Naive thymus-derived CD4-positive, alpha-beta T cell (primary cell): Measurements from ENCODE around the gene ZMYM4. TPM values are rescaled to one million over a fixed set of nuclear protein-coding genes. Genes with fewer than 3 reads are reported as not detected.
A peak's percentile ranks its signal among the peaks of the same experiment; 100 is the strongest.
"Not testable (repeated sequence)": the region's sequence is repeated elsewhere in the genome, so short reads cannot be mapped to it uniquely, and the experiment has no call there.

Source experiments
- ATAC-seq: fragments of 150-1000 bp; cut with Tn5 transposase; 2 replicates; pipeline ENCODE4 v1.10.0; 2021; ENCODE audit warnings: mild to moderate bottlenecking, moderate library complexity
- CTCF ChIA-PET: fragments of 350-600 bp; sonication (Branson Sonifier 250); formaldehyde crosslinking; loops from one replicate; lab custom pipeline; 2021; ENCODE audit warnings: antibody characterized with exemption; lab: Charles Lee
- POLR2A ChIA-PET: fragments of 350-600 bp; sonication (Branson Sonifier 250); formaldehyde crosslinking; loops from one replicate; lab custom pipeline; 2021; ENCODE audit warnings: antibody characterized with exemption, inconsistent platforms; lab: Charles Lee
- DNase-seq, 9 donors: peaks; one replicate each; pipeline versions ENCODE4 v3.0.0 to v3.0.0-alpha.2; 2020 to 2022; ENCODE audit warnings: mixed read lengths in 1 of 9
- H3K27ac ChIP-seq: one replicate; pipeline ENCODE4 v1.7.0; 2013; ENCODE audit warnings: mild to moderate bottlenecking, low read depth, low read length, moderate library complexity
- H3K27me3 ChIP-seq, 2 donors: one replicate each; pipeline ENCODE4 v1.7.0; 2013; ENCODE audit warnings: low read length in 2 of 2, mild to moderate bottlenecking in 2 of 2, moderate library complexity in 2 of 2; ENCODE audit not compliant: control insufficient read depth in 2 of 2, insufficient read depth in 2 of 2
- H3K36me3 ChIP-seq, 3 experiments: 1 replicate in 2 of 3; 2 replicates in 1 of 3; pipeline ENCODE4 v1.7.0; 2013; ENCODE audit warnings: low read length in 3 of 3, mild to moderate bottlenecking in 3 of 3, moderate library complexity in 1 of 3; ENCODE audit not compliant: insufficient read depth in 3 of 3, control insufficient read depth in 2 of 3
- H3K4me1 ChIP-seq, 2 donors: one replicate each; pipeline ENCODE4 v1.7.0; 2013; ENCODE audit warnings: low read length in 2 of 2, mild to moderate bottlenecking in 2 of 2, moderate library complexity in 1 of 2; ENCODE audit not compliant: control insufficient read depth in 2 of 2, insufficient read depth in 2 of 2
- H3K4me3 ChIP-seq: 2 replicates; pipeline ENCODE4 v1.7.0; 2013; ENCODE audit warnings: mild to moderate bottlenecking, low read length
- H3K9me3 ChIP-seq, 3 experiments: 1 replicate in 2 of 3; 2 replicates in 1 of 3; pipeline ENCODE4 v1.7.0; 2013; ENCODE audit warnings: low read length in 3 of 3; ENCODE audit not compliant: control insufficient read depth in 2 of 3
- H3K27ac Mint-ChIP-seq, 9 donors: one replicate each; pipeline ENCODE4 v1.8.0; 2020 to 2022; ENCODE audit warnings: mixed read lengths in 9 of 9, mild to moderate bottlenecking in 8 of 9, moderate library complexity in 5 of 9, inconsistent platforms in 2 of 9
- H3K27me3 Mint-ChIP-seq, 5 donors: one replicate each; pipeline ENCODE4 v1.8.0; 2021 to 2022; ENCODE audit warnings: mixed read lengths in 5 of 5, mild to moderate bottlenecking in 1 of 5
- H3K36me3 Mint-ChIP-seq, 5 donors: one replicate each; pipeline ENCODE4 v1.8.0; 2020 to 2022; ENCODE audit warnings: mixed read lengths in 5 of 5, mild to moderate bottlenecking in 3 of 5, inconsistent platforms in 1 of 5
- H3K4me1 Mint-ChIP-seq, 7 donors: one replicate each; pipeline ENCODE4 v1.8.0; 2020 to 2022; ENCODE audit warnings: mixed read lengths in 7 of 7, mild to moderate bottlenecking in 3 of 7, inconsistent platforms in 1 of 7
- H3K4me3 Mint-ChIP-seq, 10 donors: one replicate each; pipeline ENCODE4 v1.8.0; 2020 to 2022; ENCODE audit warnings: mild to moderate bottlenecking in 10 of 10, mixed read lengths in 10 of 10, moderate library complexity in 6 of 10, inconsistent platforms in 2 of 10
- H3K9me3 Mint-ChIP-seq, 11 donors: one replicate each; pipeline ENCODE4 v1.8.0; 2020 to 2022; ENCODE audit warnings: mixed read lengths in 11 of 11, mild to moderate bottlenecking in 4 of 11, inconsistent platforms in 1 of 11, moderate library complexity in 1 of 11
- intact Hi-C, 2 donors: fragments of 100-400 bp; cut with micrococcal nuclease; formaldehyde crosslinking; loops; one replicate each; pipeline ENCODE4 v1.15.1; 2023
- polyA plus RNA-seq, 2 donors: library from polyadenylated mRNA; unstranded; fragments of 300-500 nt; fragmentation: Illumina TruSeq; gene quantifications; one replicate each; pipeline ENCODE4 v1.2.3, GENCODE V29; 2021
- total RNA-seq, 6 experiments: library from RNA in 5 of 6; stranded (reverse) in 5 of 6; gene quantifications; 1 replicate in 5 of 6; 2 replicates in 1 of 6; pipeline ENCODE4 v1.2.3 and lab custom pipeline; 2021 to 2026

The ZMYM4 gene
- total and polyA plus RNA-seq, 7 experiments from 2014 or later, result 28.2 to 52.9 (median 40.3) TPM

- Histone ChIP-seq H3K36me3 (peaks cover 0 to 54% (median 16%) of the 10 kb centered on the region in 3 experiments), H3K27ac (no peak overlapping the region), H3K27me3 (no peaks in the 10 kb centered on the region), H3K9me3 (no peaks in the 10 kb centered on the region), H3K4me1 (peaks cover 0 to 7% of the 10 kb centered on the region in 2 donors), H3K4me3 (no peak overlapping the region)
- DNase-seq (no peak), ATAC-seq (no peak)
- ChIA-PET POLR2A (no interaction called here), CTCF (interaction anchor here (1.3 kb wide), 1 partner anchor 10 kb away, joined by 4 read pairs; no protein-coding TSS in a partner anchor)
- Mint-ChIP-seq H3K27ac (peak overlapping the region in 1 of 9 donors; percentile 44), H3K4me3 (no peak overlapping the region), H3K36me3 (peaks cover 22 to 58% (median 43%) of the 10 kb centered on the region in 5 donors), H3K9me3 (peaks cover 0 to 15% (median 5%) of the 10 kb centered on the region in 11 donors), H3K27me3 (no peaks in the 10 kb centered on the region), H3K4me1 (peaks cover 0 to 7% (median 0%) of the 10 kb centered on the region in 7 donors)
- intact Hi-C loops, result no loop called here
Observed at GRCh38 chr1:35460796-35461195, 192.3 kb downstream of the ZMYM4 start.

- Histone ChIP-seq H3K27ac (no peak overlapping the region), H3K36me3 (peaks cover 0 to 58% (median 21%) of the 10 kb centered on the region in 3 experiments), H3K9me3 (no peaks in the 10 kb centered on the region), H3K4me3 (no peak overlapping the region), H3K4me1 (peaks cover 0 to 5% of the 10 kb centered on the region in 2 donors), H3K27me3 (no peaks in the 10 kb centered on the region)
- Mint-ChIP-seq H3K27me3 (no peaks in the 10 kb centered on the region), H3K4me3 (no peak overlapping the region), H3K4me1 (peaks cover 0 to 7% (median 0%) of the 10 kb centered on the region in 7 donors), H3K9me3 (peaks cover 0 to 19% (median 5%) of the 10 kb centered on the region in 11 donors), H3K36me3 (peaks cover 27 to 66% (median 56%) of the 10 kb centered on the region in 5 donors), H3K27ac (peak overlapping the region in 7 of 9 donors; percentile 2 to 85 (median 62))
- no peak for DNase-seq
- intact Hi-C loops, result no loop called here
- ChIA-PET CTCF (no interaction called here), POLR2A (no interaction called here)
- no peak for ATAC-seq
Observed at GRCh38 chr1:35461966-35462651, 193.6 kb downstream of the ZMYM4 start.

- H3K4me1 ChIP-seq, result no peaks in the 10 kb centered on the region
- H3K4me3 ChIP-seq, result no peak overlapping the region
- peaks cover 33 to 74% (median 60%) of the 10 kb centered on the region in 5 donors for H3K36me3 Mint-ChIP-seq
- intact Hi-C loops, result no loop called here
- ChIA-PET POLR2A (no interaction called here), CTCF (no interaction called here)
- peak overlapping the region in 1 of 9 donors; percentile 46 for H3K27ac Mint-ChIP-seq
- peaks cover 0 to 57% (median 21%) of the 10 kb centered on the region in 3 experiments for H3K36me3 ChIP-seq
- ATAC-seq (no peak), DNase-seq (no peak)
- peaks cover 0 to 10% (median under 1%) of the 10 kb centered on the region in 7 donors for H3K4me1 Mint-ChIP-seq
- no peak overlapping the region for H3K27ac ChIP-seq
- peaks cover 0 to 19% (median 5%) of the 10 kb centered on the region in 11 donors for H3K9me3 Mint-ChIP-seq
- no peaks in the 10 kb centered on the region for H3K27me3 Mint-ChIP-seq
- H3K9me3 ChIP-seq, result no peaks in the 10 kb centered on the region
- H3K4me3 Mint-ChIP-seq, result no peak overlapping the region
- no peaks in the 10 kb centered on the region for H3K27me3 ChIP-seq
Observed at GRCh38 chr1:35463232-35463631, 194.7 kb downstream of the ZMYM4 start.

- H3K4me3 ChIP-seq, H3K27me3 ChIP-seq, H3K9me3 ChIP-seq, H3K27ac ChIP-seq, H3K4me1 ChIP-seq, POLR2A ChIA-PET, CTCF ChIA-PET, ATAC-seq, intact Hi-C loops, H3K4me3 Mint-ChIP-seq, H3K27me3 Mint-ChIP-seq, DNase-seq: not testable (repeated sequence)
- H3K27ac Mint-ChIP-seq, result peak overlapping the region in 3 of 9 donors; percentile 30 to 62 (median 46)
- H3K4me1 Mint-ChIP-seq, result peaks cover 0 to 14% (median 4%) of the 10 kb centered on the region in 7 donors
- peaks cover 0 to 58% (median 21%) of the 10 kb centered on the region in 3 experiments for H3K36me3 ChIP-seq
- H3K9me3 Mint-ChIP-seq, result peaks cover 0 to 19% (median 5%) of the 10 kb centered on the region in 11 donors
- peaks cover 33 to 77% (median 66%) of the 10 kb centered on the region in 5 donors for H3K36me3 Mint-ChIP-seq
Observed at GRCh38 chr1:35463749-35464148, 195.2 kb downstream of the ZMYM4 start.

GRCh38 chr1:35466120-35466519, 197.6 kb downstream of the ZMYM4 start:
- no peak overlapping the region for H3K4me3 ChIP-seq
- H3K9me3 ChIP-seq, result no peaks in the 10 kb centered on the region
- H3K4me1 Mint-ChIP-seq, result peaks cover 0 to 15% (median 4%) of the 10 kb centered on the region in 7 donors
- H3K4me3 Mint-ChIP-seq, result no peak overlapping the region
- peaks cover 9 to 75% (median 21%) of the 10 kb centered on the region in 3 experiments for H3K36me3 ChIP-seq
- intact Hi-C loops, result no loop called here
- ChIA-PET POLR2A (no interaction called here), CTCF (interaction anchor here (1.0 to 1.9 kb wide), 2 partner anchors 14 to 15 kb away, joined by 3 to 6 read pairs; no protein-coding TSS in a partner anchor)
- DNase-seq (no peak), ATAC-seq (no peak)
- no peaks in the 10 kb centered on the region for H3K27me3 ChIP-seq
- H3K9me3 Mint-ChIP-seq, result peaks cover 0 to 19% (median 5%) of the 10 kb centered on the region in 11 donors
- H3K27ac ChIP-seq, result no peak overlapping the region
- H3K4me1 ChIP-seq, result no peaks in the 10 kb centered on the region
- no peaks in the 10 kb centered on the region for H3K27me3 Mint-ChIP-seq
- H3K36me3 Mint-ChIP-seq, result peaks cover 33 to 83% (median 72%) of the 10 kb centered on the region in 5 donors
- peak overlapping the region in 1 of 9 donors; percentile 7 for H3K27ac Mint-ChIP-seq

GRCh38 chr1:35470977-35471613, 202.6 kb downstream of the ZMYM4 start:
- CTCF ChIA-PET, result no interaction called here

More at GRCh38 chr1:35470977-35471613, 202.6 kb downstream of the ZMYM4 start:
- no peak for DNase-seq
- peaks cover 4 to 69% (median 9%) of the 10 kb centered on the region in 3 experiments for H3K36me3 ChIP-seq
- H3K36me3 Mint-ChIP-seq, result peaks cover 23 to 67% (median 56%) of the 10 kb centered on the region in 5 donors
- POLR2A ChIA-PET, result no interaction called here
- peak overlapping the region in 1 of 9 donors; percentile 61 for H3K27ac Mint-ChIP-seq
- intact Hi-C loops, result no loop called here
- H3K4me1 Mint-ChIP-seq, result peaks cover 0 to 15% (median 6%) of the 10 kb centered on the region in 7 donors
- no peak overlapping the region for H3K4me3 ChIP-seq
- H3K4me1 ChIP-seq, result no peaks in the 10 kb centered on the region
- no peaks in the 10 kb centered on the region for H3K9me3 ChIP-seq
- peaks cover 0 to 1% (median 0%) of the 10 kb centered on the region in 11 donors for H3K9me3 Mint-ChIP-seq
- no peaks in the 10 kb centered on the region for H3K27me3 Mint-ChIP-seq
- H3K27me3 ChIP-seq, result no peaks in the 10 kb centered on the region
- no peak overlapping the region for H3K4me3 Mint-ChIP-seq
- H3K27ac ChIP-seq, result no peak overlapping the region
- ATAC-seq, result no peak
